Adrenal gland (tissue), 5 donors: ENCODE measurements around the gene PPP1R14D.

Experiments used
- CTCF ChIP-seq, 6 experiments: fragments of 450-650 bp in 4 of 6; fragments of 200-600 bp in 2 of 6; sonication (generic) in 1 of 6; IDR thresholded peaks; 1 replicate in 5 of 6; 2 replicates in 1 of 6; pipeline versions ENCODE4 v1.5.1 to v1.8.0; 2016 to 2021; ENCODE audit warnings: antibody characterized with exemption in 6 of 6, mild to moderate bottlenecking in 2 of 6, moderate library complexity in 1 of 6
- POLR2A ChIP-seq, 2 donors: fragments of 450-650 bp; IDR thresholded peaks; one replicate each; pipeline ENCODE4 v1.6.1; 2017; ENCODE audit warnings: antibody characterized with exemption in 2 of 2, mild to moderate bottlenecking in 2 of 2, moderate library complexity in 1 of 2
- donor health status: DM: no; HTN: no; CAD: no.

- TF ChIP-seq CTCF (IDR thresholded peaks at IDR 0.05) (no peak), POLR2A (IDR thresholded peaks at IDR 0.05) (no peak)
Measured at GRCh38 chr15:40796512-40796911, 32.0 kb downstream of the PPP1R14D start.
